ENCODE measurements around the gene DARS1. TPM values are rescaled to one million over a fixed set of nuclear protein-coding genes. Genes with fewer than 3 reads are reported as not detected.

Gene DARS1
- total RNA-seq, 4 donors from 2014 or later, result 115 to 176 (median 156) TPM

DNA sequence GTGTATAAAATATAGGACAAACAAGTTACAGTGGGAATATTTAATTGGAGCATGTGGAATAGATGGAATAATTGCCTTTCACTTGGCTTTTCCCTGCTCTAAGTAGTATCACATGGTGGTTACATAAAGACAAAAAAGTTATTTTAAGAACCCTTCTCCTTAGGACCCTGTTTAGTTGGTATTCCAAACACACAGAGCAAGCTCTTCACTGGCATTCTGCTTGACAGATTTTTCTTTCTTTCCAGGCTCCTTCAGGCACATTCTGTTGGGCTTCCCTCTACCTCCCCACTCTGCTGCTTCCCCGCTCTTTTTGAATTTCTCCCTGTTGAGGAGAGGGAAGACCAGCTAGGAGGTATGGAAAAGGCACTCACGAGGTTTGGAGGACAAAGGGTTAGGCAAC, 29.0 kb upstream of the DARS1 start:
- no peaks in the 10 kb centered on the region for H3K27me3 ChIP-seq
- TF ChIP-seq EP300 (IDR thresholded peaks at IDR 0.05), result no peak
- no peak for TF ChIP-seq POLR2AphosphoS5 (IDR thresholded peaks at IDR 0.05)
- TF ChIP-seq POLR2A (IDR thresholded peaks at IDR 0.05), result no peak
- TF ChIP-seq, protein P1, sequence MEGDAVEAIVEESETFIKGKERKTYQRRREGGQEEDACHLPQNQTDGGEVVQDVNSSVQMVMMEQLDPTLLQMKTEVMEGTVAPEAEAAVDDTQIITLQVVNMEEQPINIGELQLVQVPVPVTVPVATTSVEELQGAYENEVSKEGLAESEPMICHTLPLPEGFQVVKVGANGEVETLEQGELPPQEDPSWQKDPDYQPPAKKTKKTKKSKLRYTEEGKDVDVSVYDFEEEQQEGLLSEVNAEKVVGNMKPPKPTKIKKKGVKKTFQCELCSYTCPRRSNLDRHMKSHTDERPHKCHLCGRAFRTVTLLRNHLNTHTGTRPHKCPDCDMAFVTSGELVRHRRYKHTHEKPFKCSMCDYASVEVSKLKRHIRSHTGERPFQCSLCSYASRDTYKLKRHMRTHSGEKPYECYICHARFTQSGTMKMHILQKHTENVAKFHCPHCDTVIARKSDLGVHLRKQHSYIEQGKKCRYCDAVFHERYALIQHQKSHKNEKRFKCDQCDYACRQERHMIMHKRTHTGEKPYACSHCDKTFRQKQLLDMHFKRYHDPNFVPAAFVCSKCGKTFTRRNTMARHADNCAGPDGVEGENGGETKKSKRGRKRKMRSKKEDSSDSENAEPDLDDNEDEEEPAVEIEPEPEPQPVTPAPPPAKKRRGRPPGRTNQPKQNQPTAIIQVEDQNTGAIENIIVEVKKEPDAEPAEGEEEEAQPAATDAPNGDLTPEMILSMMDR (IDR thresholded peaks at IDR 0.05), result no peak
- no peaks in the 10 kb centered on the region for H3K9me3 ChIP-seq
- no peak for ATAC-seq
- no peak overlapping the region for H3K4me3 ChIP-seq
- H3K36me3 ChIP-seq, result no peaks in the 10 kb centered on the region
- peak overlapping the region in 2 of 4 donors; percentile 37 to 53 for H3K27ac ChIP-seq
- 69 to 100% methylated on average over 1 to 2 of the region's 2 CpGs for WGBS, 2 donors (ENCODE audit: low coverage in 1 of 2)
- H3K4me1 ChIP-seq, result peaks cover 0 to 33% (median 0%) of the 10 kb centered on the region in 3 donors

DNA sequence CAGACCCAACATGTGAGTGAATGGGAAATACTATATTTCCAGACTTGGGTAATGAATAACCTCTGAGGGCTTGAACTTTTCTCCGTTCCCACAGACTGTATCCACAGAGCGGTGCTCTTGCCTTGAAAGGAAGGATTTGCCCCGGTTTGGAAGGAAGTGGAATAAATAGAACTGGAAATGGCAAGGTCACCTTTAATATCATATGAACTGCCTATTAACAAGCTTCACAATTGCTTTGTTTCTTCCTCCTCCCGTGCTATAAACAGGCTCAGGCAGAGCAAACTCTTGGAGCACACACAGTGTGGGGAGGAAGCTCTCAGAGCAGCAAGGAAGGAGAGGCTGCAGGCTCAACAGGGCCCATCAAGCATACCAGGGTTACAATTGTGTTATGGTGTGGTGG, 28.5 kb upstream of the DARS1 start:
- H3K27me3 ChIP-seq, result no peaks in the 10 kb centered on the region
- no peak overlapping the region for H3K4me3 ChIP-seq
- TF ChIP-seq POLR2AphosphoS5 (IDR thresholded peaks at IDR 0.05), result no peak
- H3K36me3 ChIP-seq, result no peaks in the 10 kb centered on the region
- peaks cover 0 to 33% (median 0%) of the 10 kb centered on the region in 3 donors for H3K4me1 ChIP-seq
- ATAC-seq, result no peak
- 35 to 50% methylated on average over 3 to 4 of the region's 4 CpGs for WGBS, 2 donors (ENCODE audit: low coverage in 1 of 2)
- no peaks in the 10 kb centered on the region for H3K9me3 ChIP-seq
- H3K27ac ChIP-seq, result peak overlapping the region in 2 of 4 donors; percentile 37 to 53

DNA sequence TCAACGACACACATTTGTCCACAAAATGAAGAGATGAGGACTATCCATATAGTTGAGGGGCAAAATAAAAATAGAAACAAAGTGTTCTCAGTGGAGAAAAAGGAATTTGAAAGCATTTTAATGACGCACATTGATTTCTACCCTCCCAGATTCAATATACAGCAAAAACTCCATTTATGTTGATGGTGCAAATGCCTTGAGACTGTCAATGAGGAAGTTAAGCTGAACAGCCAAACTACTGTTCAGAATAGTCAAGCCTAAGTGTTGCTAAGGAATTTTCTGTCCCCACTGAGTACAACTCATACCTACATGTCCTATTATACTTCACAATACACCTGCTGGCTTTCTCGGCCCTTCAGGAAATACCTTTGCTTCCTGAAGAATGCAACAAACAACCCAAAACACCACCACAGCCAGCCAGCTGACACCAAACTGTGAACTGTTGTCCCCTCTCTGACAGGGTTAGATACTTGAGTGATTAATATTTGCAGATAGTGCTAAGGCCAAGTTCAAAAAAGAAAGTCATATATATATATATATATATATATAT, 27.8 kb upstream of the DARS1 start:
- H3K4me1 ChIP-seq, result peaks cover 0 to 33% (median 0%) of the 10 kb centered on the region in 3 donors
- no peak overlapping the region for H3K27ac ChIP-seq
- H3K36me3 ChIP-seq, result no peaks in the 10 kb centered on the region
- TF ChIP-seq POLR2AphosphoS5 (IDR thresholded peaks at IDR 0.05), result no peak
- TF ChIP-seq, protein P1 (IDR thresholded peaks at IDR 0.05), result no peak
- TF ChIP-seq EP300 (IDR thresholded peaks at IDR 0.05), result no peak
- no peak for TF ChIP-seq POLR2A (IDR thresholded peaks at IDR 0.05)
- no peak for ATAC-seq
- H3K9me3 ChIP-seq, result no peaks in the 10 kb centered on the region
- WGBS, 2 donors (ENCODE audit: low coverage in 1 of 2), result 81 to 86% methylated on average over 3 of the region's 3 CpGs
- no peak overlapping the region for H3K4me3 ChIP-seq
- no peaks in the 10 kb centered on the region for H3K27me3 ChIP-seq

DNA sequence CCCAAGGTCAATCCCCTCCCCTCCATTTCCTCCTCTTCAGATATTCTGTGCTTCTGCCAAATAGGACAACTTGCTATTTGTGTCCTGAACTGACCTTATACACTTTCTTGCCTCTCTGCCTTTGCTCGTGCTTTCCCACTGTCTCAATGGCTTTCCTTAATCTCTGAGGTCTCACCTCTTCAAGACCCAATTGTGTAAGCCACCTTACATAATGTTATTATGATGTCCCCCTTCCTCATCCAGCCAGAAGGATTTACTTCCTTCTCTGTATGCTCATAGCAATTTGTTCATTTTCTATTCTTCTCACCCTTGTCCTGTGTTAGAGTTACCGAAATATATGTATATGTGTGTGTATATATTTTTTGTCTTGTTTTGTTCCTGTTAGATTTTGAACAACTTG, 26.9 kb upstream of the DARS1 start:
- Histone ChIP-seq H3K27ac (no peak overlapping the region), H3K36me3 (no peaks in the 10 kb centered on the region), H3K9me3 (no peaks in the 10 kb centered on the region), H3K4me1 (peaks cover 0 to 33% (median 0%) of the 10 kb centered on the region in 3 donors), H3K4me3 (no peak overlapping the region), H3K27me3 (no peaks in the 10 kb centered on the region)
- TF ChIP-seq, protein P1 (IDR thresholded peaks at IDR 0.05), result no peak
- TF ChIP-seq POLR2A (IDR thresholded peaks at IDR 0.05) (no peak), EP300 (IDR thresholded peaks at IDR 0.05) (no peak), POLR2AphosphoS5 (IDR thresholded peaks at IDR 0.05) (no peak)
- ATAC-seq, result no peak
- WGBS, 2 donors (ENCODE audit: low coverage in 1 of 2), result 29 to 58% methylated on average over 1 to 2 of the region's 2 CpGs

DNA sequence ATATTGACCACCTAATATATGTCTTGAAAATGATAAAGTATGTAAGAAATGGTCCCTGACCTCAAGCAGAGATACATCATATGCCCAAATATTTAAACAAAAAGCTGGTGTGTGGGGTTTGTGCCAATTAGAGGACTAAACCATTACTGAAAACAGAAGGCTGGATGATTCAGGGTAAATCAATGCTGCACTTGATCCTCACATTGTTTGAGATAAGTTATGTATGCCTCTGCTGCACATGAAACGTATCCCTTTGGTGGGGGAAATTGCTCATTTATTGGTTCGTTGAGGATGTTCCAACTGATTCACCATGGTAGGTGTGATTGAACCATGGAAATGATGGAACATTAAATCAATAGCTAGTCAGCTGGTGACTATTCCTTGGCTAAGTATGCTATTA, 24.7 kb upstream of the DARS1 start:
- 83 to 86% methylated on average over 1 to 2 of the region's 2 CpGs for WGBS, 2 donors (ENCODE audit: low coverage in 1 of 2)
- no peaks in the 10 kb centered on the region for H3K27me3 ChIP-seq
- H3K4me3 ChIP-seq, result no peak overlapping the region
- no peak overlapping the region for H3K27ac ChIP-seq
- H3K9me3 ChIP-seq, result no peaks in the 10 kb centered on the region
- no peak for ATAC-seq
- H3K36me3 ChIP-seq, result no peaks in the 10 kb centered on the region
- TF ChIP-seq, protein P1 (IDR thresholded peaks at IDR 0.05), result no peak
- no peak for TF ChIP-seq POLR2A (IDR thresholded peaks at IDR 0.05)
- no peak for TF ChIP-seq POLR2AphosphoS5 (IDR thresholded peaks at IDR 0.05)
- no peak for TF ChIP-seq EP300 (IDR thresholded peaks at IDR 0.05)
- H3K4me1 ChIP-seq, result peaks cover 0 to 33% (median 0%) of the 10 kb centered on the region in 3 donors
